Activated T-helper 2 cell treated with anti-CD3 and anti-CD28 coated beads, Interferon-gamma antibody, Interleukin-2, Interleukin-4, amounts not matched to agents 10 μg/mL and 5 μg/mL and 100 μg/mL, durations not matched to agents 14 hours and 24 hours and 36 hours (primary cell): ENCODE data around the gene HOXA11. TPM values are rescaled to one million over a fixed set of nuclear protein-coding genes. Genes with fewer than 3 reads are reported as not detected.

Experiments used
- DNase-seq: peaks from one replicate; pipeline ENCODE4 v3.0.0; 2021; ENCODE audit warnings: low spot score
- H3K27ac Mint-ChIP-seq: one replicate; pipeline ENCODE4 v1.8.0; 2021; ENCODE audit warnings: mixed read lengths
- H3K27me3 Mint-ChIP-seq: one replicate; pipeline ENCODE4 v1.8.0; 2021; ENCODE audit warnings: low read depth, mixed read lengths
- H3K36me3 Mint-ChIP-seq: one replicate; pipeline ENCODE4 v1.8.0; 2021; ENCODE audit warnings: low read depth, mixed read lengths
- H3K4me1 Mint-ChIP-seq: one replicate; pipeline ENCODE4 v1.8.0; 2021; ENCODE audit warnings: low read depth, mixed read lengths
- H3K4me3 Mint-ChIP-seq: one replicate; pipeline ENCODE4 v1.8.0; 2021; ENCODE audit warnings: low read depth, mild to moderate bottlenecking, moderate library complexity, mixed read lengths
- H3K9me3 Mint-ChIP-seq: one replicate; pipeline ENCODE4 v1.8.0; 2021; ENCODE audit warnings: mixed read lengths
- intact Hi-C: fragments of 100-400 bp; cut with micrococcal nuclease; formaldehyde crosslinking; loops from one replicate; pipeline ENCODE4 v1.15.1; 2023
- total RNA-seq: library from RNA; stranded (reverse); gene quantifications from 2 replicates; pipeline ENCODE4 v1.2.3, GENCODE V29; 2022

The HOXA11 gene
- total RNA-seq, 1 donor from 2014 or later = not detected

GRCh38 chr7:27143023-27143949, 41.7 kb downstream of the HOXA11 start, which contains the start of gene HOXA5:
Gene HOXA5, minus strand, starts transcription at chr7:27143681. Its CDS starts 74 bp downstream, at chr7:27143607.
- H3K27ac Mint-ChIP-seq = no peak within 1 kb of the TSS
- H3K9me3 Mint-ChIP-seq = no peaks in the 10 kb centered on the region
- no peak for DNase-seq
- intact Hi-C loops = no loop called here
- H3K36me3 Mint-ChIP-seq = no peaks in the 10 kb centered on the region
- H3K4me3 Mint-ChIP-seq = no peak within 1 kb of the TSS
- H3K4me1 Mint-ChIP-seq = peaks cover 2% of the 10 kb centered on the region
- H3K27me3 Mint-ChIP-seq = peaks cover 27% of the 10 kb centered on the region

- no peak overlapping the region for H3K4me3 Mint-ChIP-seq
- no peaks in the 10 kb centered on the region for H3K9me3 Mint-ChIP-seq
- no peak overlapping the region for H3K27ac Mint-ChIP-seq
- DNase-seq = no peak
- peaks cover 29% of the 10 kb centered on the region for H3K27me3 Mint-ChIP-seq
- H3K36me3 Mint-ChIP-seq = no peaks in the 10 kb centered on the region
- H3K4me1 Mint-ChIP-seq = no peaks in the 10 kb centered on the region
- intact Hi-C loops = no loop called here
These were observed 42.4 kb downstream of the HOXA11 start for GRCh38 chr7:27142580-27143022.

GRCh38 chr7:27141923-27142579, 43.0 kb downstream of the HOXA11 start:
- Mint-ChIP-seq H3K27me3 (peaks cover 29% of the 10 kb centered on the region), H3K4me1 (no peaks in the 10 kb centered on the region)
- intact Hi-C loops = no loop called here

GRCh38 chr7:27141137-27141922, 43.7 kb downstream of the HOXA11 start:
- no peak overlapping the region for H3K4me3 Mint-ChIP-seq
- peaks cover 29% of the 10 kb centered on the region for H3K27me3 Mint-ChIP-seq
- H3K4me1 Mint-ChIP-seq = no peaks in the 10 kb centered on the region
- H3K27ac Mint-ChIP-seq = no peak overlapping the region
- no peak for DNase-seq
- H3K9me3 Mint-ChIP-seq = no peaks in the 10 kb centered on the region
- intact Hi-C loops = no loop called here
- no peaks in the 10 kb centered on the region for H3K36me3 Mint-ChIP-seq

More at GRCh38 chr7:27141923-27142579, 43.0 kb downstream of the HOXA11 start:
- H3K36me3 Mint-ChIP-seq = no peaks in the 10 kb centered on the region
- no peak overlapping the region for H3K4me3 Mint-ChIP-seq
- H3K27ac Mint-ChIP-seq = no peak overlapping the region
- H3K9me3 Mint-ChIP-seq = no peaks in the 10 kb centered on the region
- DNase-seq = no peak

- Mint-ChIP-seq H3K4me3 (no peak overlapping the region), H3K36me3 (no peaks in the 10 kb centered on the region), H3K27me3 (peaks cover 32% of the 10 kb centered on the region), H3K9me3 (no peaks in the 10 kb centered on the region), H3K27ac (no peak overlapping the region), H3K4me1 (no peaks in the 10 kb centered on the region)
- intact Hi-C loops = no loop called here
- DNase-seq = no peak
These were observed 44.7 kb downstream of the HOXA11 start for GRCh38 chr7:27140126-27140857.

GRCh38 chr7:27139334-27140125, 45.5 kb downstream of the HOXA11 start:
- Mint-ChIP-seq H3K36me3 (no peaks in the 10 kb centered on the region), H3K4me1 (peaks cover 7% of the 10 kb centered on the region), H3K9me3 (no peaks in the 10 kb centered on the region), H3K4me3 (no peak overlapping the region), H3K27me3 (peaks cover 39% of the 10 kb centered on the region), H3K27ac (no peak overlapping the region)
- intact Hi-C loops = no loop called here
- no peak for DNase-seq

- DNase-seq = no peak
- no peaks in the 10 kb centered on the region for H3K9me3 Mint-ChIP-seq
- H3K4me3 Mint-ChIP-seq = no peak overlapping the region
- no peaks in the 10 kb centered on the region for H3K36me3 Mint-ChIP-seq
- intact Hi-C loops = no loop called here
- peaks cover 12% of the 10 kb centered on the region for H3K4me1 Mint-ChIP-seq
- H3K27me3 Mint-ChIP-seq = peaks cover 42% of the 10 kb centered on the region
- no peak overlapping the region for H3K27ac Mint-ChIP-seq
These were observed 46.1 kb downstream of the HOXA11 start for GRCh38 chr7:27138985-27139333.

- no peak overlapping the region for H3K27ac Mint-ChIP-seq
- no peaks in the 10 kb centered on the region for H3K36me3 Mint-ChIP-seq
- H3K4me3 Mint-ChIP-seq = no peak overlapping the region
- no peak for DNase-seq
- peaks cover 14% of the 10 kb centered on the region for H3K4me1 Mint-ChIP-seq
- intact Hi-C loops = no loop called here
- H3K27me3 Mint-ChIP-seq = peaks cover 46% of the 10 kb centered on the region
- H3K9me3 Mint-ChIP-seq = no peaks in the 10 kb centered on the region
These were observed 46.6 kb downstream of the HOXA11 start for GRCh38 chr7:27138472-27138871.

- no peaks in the 10 kb centered on the region for H3K9me3 Mint-ChIP-seq
- intact Hi-C loops = no loop called here
- peaks cover 51% of the 10 kb centered on the region for H3K27me3 Mint-ChIP-seq
- no peaks in the 10 kb centered on the region for H3K36me3 Mint-ChIP-seq
- H3K27ac Mint-ChIP-seq = no peak overlapping the region
- peaks cover 14% of the 10 kb centered on the region for H3K4me1 Mint-ChIP-seq
- DNase-seq = no peak
- H3K4me3 Mint-ChIP-seq = no peak overlapping the region
These were observed 47.3 kb downstream of the HOXA11 start for GRCh38 chr7:27137640-27138315.

- Mint-ChIP-seq H3K9me3 (no peaks in the 10 kb centered on the region), H3K27me3 (peaks cover 60% of the 10 kb centered on the region), H3K36me3 (no peaks in the 10 kb centered on the region), H3K4me3 (no peak overlapping the region), H3K4me1 (peaks cover 14% of the 10 kb centered on the region), H3K27ac (no peak overlapping the region)
- intact Hi-C loops = loop anchor here (5.0 kb wide), 1 partner anchor 37 kb away; the partner anchor contains the start of gene HOXA1
- DNase-seq = no peak
These were observed 50.6 kb downstream of the HOXA11 start for GRCh38 chr7:27134392-27134791.
